Calu3 (cell line): Measurements from ENCODE around the gene TMEM158. TPM values are rescaled to one million over a fixed set of nuclear protein-coding genes. Genes with fewer than 3 reads are reported as not detected.

ENCODE experiments used
- BruUV-seq: library from RNA; stranded (reverse); fragments of 400-500 nt; replicated peaks from 2 replicates; lab custom pipeline; 2021; lab: Mats Ljungman, UMichigan
- CTCF ChIA-PET: fragments of 300-600 bp; sonication (Branson Sonifier 250); formaldehyde crosslinking; loops from one replicate; lab custom pipeline; 2022; ENCODE audit warnings: antibody characterized with exemption; lab: Charles Lee
- DNase-seq: peaks from one replicate; pipeline ENCODE4 v3.0.0; 2022
- H3K27ac Mint-ChIP-seq: one replicate; pipeline ENCODE4 v1.8.0; 2022; ENCODE audit warnings: mixed read lengths; ENCODE audit not compliant: unreplicated experiment
- H3K27me3 Mint-ChIP-seq: one replicate; pipeline ENCODE4 v1.8.0; 2022; ENCODE audit warnings: mixed read lengths; ENCODE audit not compliant: unreplicated experiment
- H3K36me3 Mint-ChIP-seq: one replicate; pipeline ENCODE4 v1.8.0; 2022; ENCODE audit warnings: mild to moderate bottlenecking, moderate library complexity, mixed read lengths; ENCODE audit not compliant: insufficient read depth, unreplicated experiment
- H3K4me1 Mint-ChIP-seq: one replicate; pipeline ENCODE4 v1.8.0; 2022; ENCODE audit warnings: mild to moderate bottlenecking, low read depth, mixed read lengths; ENCODE audit not compliant: unreplicated experiment
- H3K4me3 Mint-ChIP-seq: one replicate; pipeline ENCODE4 v1.8.0; 2022; ENCODE audit warnings: mild to moderate bottlenecking, low read depth, moderate library complexity, mixed read lengths; ENCODE audit not compliant: unreplicated experiment
- H3K9me3 Mint-ChIP-seq: one replicate; pipeline ENCODE4 v1.8.0; 2022; ENCODE audit warnings: low read depth, mixed read lengths; ENCODE audit not compliant: unreplicated experiment
- CTCF ChIP-seq: fragments of 200-600 bp; IDR thresholded peaks from one replicate; pipeline ENCODE4 v1.8.0; 2022; ENCODE audit warnings: antibody characterized with exemption; ENCODE audit not compliant: unreplicated experiment
- intact Hi-C: fragments of 100-400 bp; cut with micrococcal nuclease; formaldehyde crosslinking; loops from one replicate; pipeline ENCODE4 v1.10.0; 2022; ENCODE audit not compliant: unreplicated experiment
- total RNA-seq: library from RNA; stranded (reverse); gene quantifications from 2 replicates; pipeline ENCODE4 v1.2.3, GENCODE V29; 2022

Gene TMEM158
- total RNA-seq, 1 experiment from 2014 or later = 2.5 TPM

GRCh38 chr3:45223889-45224727 is 2.0 kb downstream of the TMEM158 start:
- Mint-ChIP-seq H3K27ac (peak overlapping the region; percentile 24), H3K27me3 (peaks cover 25% of the 10 kb centered on the region)
- no peak for DNase-seq

DNA sequence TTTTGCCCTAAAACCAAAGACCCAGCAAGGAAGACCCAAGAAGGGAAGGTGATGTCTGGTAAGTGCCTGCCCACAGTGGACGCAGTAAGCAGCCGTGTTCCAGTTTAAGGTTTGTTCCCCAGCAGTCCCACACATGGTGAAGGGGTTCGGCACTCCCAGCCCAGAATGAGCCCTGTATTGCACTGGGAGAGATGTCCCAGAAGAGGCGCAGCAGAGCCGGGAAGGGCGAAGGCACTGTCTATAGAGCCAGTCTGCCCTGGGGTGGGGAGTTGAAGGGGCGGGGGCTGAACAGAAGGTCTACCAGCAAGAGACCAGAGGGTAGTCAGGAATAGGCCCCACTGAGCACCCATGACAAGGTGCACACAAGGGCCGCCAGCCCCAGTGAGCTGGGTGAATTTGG is 6.4 kb downstream of the TMEM158 start:
- no peak for TF ChIP-seq CTCF
- CTCF ChIA-PET = interaction anchor here (1.3 to 1.4 kb wide), 2 partner anchors 10 to 179 kb away, joined by 4 read pairs; no protein-coding TSS in a partner anchor
- no peaks in the 10 kb centered on the region for H3K9me3 Mint-ChIP-seq
- H3K36me3 Mint-ChIP-seq = peaks cover under 1% of the 10 kb centered on the region
- H3K27me3 Mint-ChIP-seq = no peaks in the 10 kb centered on the region
- intact Hi-C loops = loop anchor here (10.0 kb wide), 1 partner anchor 435 kb away; no protein-coding TSS in a partner anchor
- no peak overlapping the region for H3K4me3 Mint-ChIP-seq
- no TSS peak for BruUV-seq
- H3K27ac Mint-ChIP-seq = no peak overlapping the region
- H3K4me1 Mint-ChIP-seq = peaks cover 9% of the 10 kb centered on the region
- DNase-seq = no peak

More at GRCh38 chr3:45223889-45224727, 2.0 kb downstream of the TMEM158 start:
- Mint-ChIP-seq H3K4me3 (peak overlapping the region; percentile 75), H3K4me1 (peaks cover under 1% of the 10 kb centered on the region), H3K9me3 (no peaks in the 10 kb centered on the region), H3K36me3 (peaks cover 9% of the 10 kb centered on the region)
- no TSS peak for BruUV-seq
- intact Hi-C loops = loop anchor here (10.0 kb wide), 1 partner anchor 431 kb away; no protein-coding TSS in a partner anchor
- no peak for TF ChIP-seq CTCF
- CTCF ChIA-PET = interaction anchor here (0.6 to 2.6 kb wide), 4 partner anchors 14 to 186 kb away, joined by 4 to 8 read pairs (median 7); no protein-coding TSS in a partner anchor

DNA sequence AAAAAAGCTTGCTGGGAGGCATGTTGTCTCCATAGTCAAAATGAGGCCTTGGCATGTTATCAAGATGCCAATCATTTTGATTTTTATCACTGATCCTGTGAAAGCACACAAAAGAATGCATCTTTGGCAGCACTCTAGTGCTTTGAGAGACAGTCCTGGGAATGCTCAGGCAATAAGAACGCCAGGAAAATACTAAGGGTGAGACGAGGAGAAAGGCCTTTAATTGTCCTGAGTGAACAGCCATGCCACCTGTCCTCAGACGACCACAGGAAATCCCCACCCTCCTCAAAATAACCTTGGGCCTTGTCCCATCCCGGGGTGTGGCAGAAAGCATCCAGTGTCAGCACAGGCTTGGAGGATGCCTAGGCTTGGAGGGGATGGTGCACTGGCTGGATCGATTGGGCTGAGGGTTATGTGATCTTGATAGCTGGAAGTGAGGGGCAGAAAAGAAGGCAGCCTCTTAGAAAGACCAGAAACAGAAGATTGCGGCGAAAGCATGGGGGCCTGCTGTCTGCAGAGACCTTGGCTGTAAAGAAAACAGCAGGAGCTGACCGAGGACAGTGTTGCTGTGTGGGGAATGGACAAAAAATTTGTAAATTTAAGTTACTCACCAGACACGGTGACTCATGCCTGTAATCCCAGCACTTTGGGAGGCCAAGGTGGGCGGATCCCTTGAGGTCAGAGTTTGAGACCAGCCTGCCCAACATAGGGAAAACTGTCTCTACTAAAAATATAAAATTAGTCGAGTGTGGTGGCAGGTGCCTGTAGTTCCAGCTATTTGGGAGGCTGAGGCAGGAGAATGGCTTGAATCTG is 7.3 kb downstream of the TMEM158 start:
- Mint-ChIP-seq H3K4me1 (peaks cover 9% of the 10 kb centered on the region), H3K4me3 (no peak overlapping the region), H3K27me3 (no peaks in the 10 kb centered on the region), H3K27ac (no peak overlapping the region), H3K9me3 (no peaks in the 10 kb centered on the region), H3K36me3 (no peaks in the 10 kb centered on the region)
- CTCF ChIA-PET = interaction anchor here (0.6 to 1.4 kb wide), 4 partner anchors 9 to 178 kb away, joined by 3 to 4 read pairs (median 4); no protein-coding TSS in a partner anchor
- no TSS peak for BruUV-seq
- DNase-seq = no peak
- intact Hi-C loops = no loop called here
- TF ChIP-seq CTCF = no peak

DNA sequence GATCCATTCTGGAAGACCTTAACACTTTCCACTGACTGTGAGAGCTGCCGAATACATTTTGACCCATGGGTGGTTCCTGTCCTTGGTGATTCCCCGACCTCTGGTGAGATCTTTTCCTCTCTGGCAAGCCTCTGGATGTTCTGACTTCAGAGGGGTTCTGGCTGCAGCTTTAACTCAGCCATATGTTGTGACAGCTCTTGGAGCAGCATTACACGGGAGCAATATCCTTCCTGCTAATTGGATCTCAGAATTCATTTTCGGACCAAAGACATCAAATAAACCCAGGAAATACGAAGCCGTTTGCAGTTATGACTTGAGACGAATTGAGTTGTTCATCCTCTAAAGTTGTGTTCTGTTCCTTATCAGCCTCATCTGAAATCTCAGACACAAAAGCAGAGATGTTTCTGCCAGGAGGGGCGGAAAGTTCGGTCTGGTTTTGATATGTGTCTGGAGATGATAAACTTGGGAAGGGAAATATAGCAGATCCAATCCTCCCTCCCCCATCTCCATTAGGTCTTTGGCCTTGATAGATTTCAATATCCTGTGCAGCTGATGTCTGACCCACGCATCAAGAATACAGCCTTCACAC is 10.0 kb downstream of the TMEM158 start:
- Mint-ChIP-seq H3K36me3 (no peaks in the 10 kb centered on the region), H3K4me3 (no peak overlapping the region), H3K27ac (no peak overlapping the region), H3K9me3 (no peaks in the 10 kb centered on the region), H3K4me1 (peaks cover 9% of the 10 kb centered on the region), H3K27me3 (peaks cover 5% of the 10 kb centered on the region)
- BruUV-seq = no TSS peak
- intact Hi-C loops = no loop called here
- TF ChIP-seq CTCF = no peak
- no peak for DNase-seq
- CTCF ChIA-PET = no interaction called here
